Measurements from ENCODE around the gene CDSN. TPM values are rescaled to one million over a fixed set of nuclear protein-coding genes. Genes with fewer than 3 reads are reported as not detected.

CDSN gene
- total and polyA plus RNA-seq, 2 donors (not counting 1 experiment from before 2014, with no cell fraction given), result not detected

DNA sequence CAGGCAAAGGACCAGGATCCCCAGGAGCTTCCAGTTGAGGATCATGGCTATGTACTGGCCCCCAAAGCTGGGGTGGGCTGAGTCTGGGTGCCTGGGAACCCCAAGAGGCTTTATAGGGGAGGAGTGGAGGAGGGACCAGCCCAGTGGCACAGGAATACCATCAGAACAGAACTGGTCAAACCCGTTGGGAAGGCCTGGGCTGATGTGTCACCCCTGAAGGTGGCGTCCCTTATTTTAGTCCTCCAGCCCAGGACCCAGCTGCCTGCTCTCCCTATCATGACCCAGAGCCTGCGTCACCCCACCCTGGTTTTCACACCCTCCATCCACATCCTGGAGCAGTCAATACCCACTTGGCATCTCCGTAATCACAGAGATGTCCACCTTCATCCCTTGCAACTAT, 18.7 kb upstream of the CDSN start, which contains the start of gene PSORS1C2:
Gene PSORS1C2, minus strand, starts transcription at position 85 of the 400 bp plus-strand sequence. Its CDS starts 40 bp downstream, at position 45.
- H3K4me2 ChIP-seq (ENCODE audit: extremely low read depth, insufficient read depth, low read length), result no peak within 1 kb of the TSS
- DNase-seq (ENCODE audit: low read depth in 2 of 2), result no peak
- TF ChIP-seq EZH2 (IDR thresholded peaks at IDR 0.05; ENCODE audit: low read length, missing control alignments), result no peak
- TF ChIP-seq, protein P1, sequence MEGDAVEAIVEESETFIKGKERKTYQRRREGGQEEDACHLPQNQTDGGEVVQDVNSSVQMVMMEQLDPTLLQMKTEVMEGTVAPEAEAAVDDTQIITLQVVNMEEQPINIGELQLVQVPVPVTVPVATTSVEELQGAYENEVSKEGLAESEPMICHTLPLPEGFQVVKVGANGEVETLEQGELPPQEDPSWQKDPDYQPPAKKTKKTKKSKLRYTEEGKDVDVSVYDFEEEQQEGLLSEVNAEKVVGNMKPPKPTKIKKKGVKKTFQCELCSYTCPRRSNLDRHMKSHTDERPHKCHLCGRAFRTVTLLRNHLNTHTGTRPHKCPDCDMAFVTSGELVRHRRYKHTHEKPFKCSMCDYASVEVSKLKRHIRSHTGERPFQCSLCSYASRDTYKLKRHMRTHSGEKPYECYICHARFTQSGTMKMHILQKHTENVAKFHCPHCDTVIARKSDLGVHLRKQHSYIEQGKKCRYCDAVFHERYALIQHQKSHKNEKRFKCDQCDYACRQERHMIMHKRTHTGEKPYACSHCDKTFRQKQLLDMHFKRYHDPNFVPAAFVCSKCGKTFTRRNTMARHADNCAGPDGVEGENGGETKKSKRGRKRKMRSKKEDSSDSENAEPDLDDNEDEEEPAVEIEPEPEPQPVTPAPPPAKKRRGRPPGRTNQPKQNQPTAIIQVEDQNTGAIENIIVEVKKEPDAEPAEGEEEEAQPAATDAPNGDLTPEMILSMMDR (conservative IDR thresholded peaks at IDR 0.05 in 1 of 2, IDR thresholded peaks at IDR 0.05 in 1 of 2; ENCODE audit: low read depth in 1 of 2, low read length in 2 of 2), result no peak
- no peak within 1 kb of the TSS for H2AFZ ChIP-seq (ENCODE audit: low read length)
- no peaks in the 10 kb centered on the region for H4K20me1 ChIP-seq (ENCODE audit: control insufficient read depth, extremely low read depth, insufficient read depth, low read length)
- no peak within 1 kb of the TSS for H3K27ac ChIP-seq (ENCODE audit: insufficient read depth, low read length)
- no peaks in the 10 kb centered on the region for H3K79me2 ChIP-seq (ENCODE audit: control insufficient read depth, insufficient read depth, low read length)
- H3K4me3 ChIP-seq (replicated peaks in 1 of 4; ENCODE audit: control extremely low read depth in 1 of 4, insufficient read depth in 1 of 4, low read depth in 3 of 4, low read length in 4 of 4), result no peak within 1 kb of the TSS
- H3K27me3 ChIP-seq (ENCODE audit: control insufficient read depth, insufficient read depth, low read length), result no peaks in the 10 kb centered on the region
- no peaks in the 10 kb centered on the region for H3K9me3 ChIP-seq (ENCODE audit: control insufficient read depth, insufficient read depth, low read depth, low read length)
- H3K4me1 ChIP-seq (ENCODE audit: control insufficient read depth, extremely low read depth, insufficient read depth, low read length), result peaks cover 3% of the 10 kb centered on the region
- H3K36me3 ChIP-seq (ENCODE audit: control insufficient read depth, insufficient read depth, low read length), result peaks cover 1% of the 10 kb centered on the region
- H3K9ac ChIP-seq (ENCODE audit: insufficient read depth, low read length), result no peak within 1 kb of the TSS

DNA sequence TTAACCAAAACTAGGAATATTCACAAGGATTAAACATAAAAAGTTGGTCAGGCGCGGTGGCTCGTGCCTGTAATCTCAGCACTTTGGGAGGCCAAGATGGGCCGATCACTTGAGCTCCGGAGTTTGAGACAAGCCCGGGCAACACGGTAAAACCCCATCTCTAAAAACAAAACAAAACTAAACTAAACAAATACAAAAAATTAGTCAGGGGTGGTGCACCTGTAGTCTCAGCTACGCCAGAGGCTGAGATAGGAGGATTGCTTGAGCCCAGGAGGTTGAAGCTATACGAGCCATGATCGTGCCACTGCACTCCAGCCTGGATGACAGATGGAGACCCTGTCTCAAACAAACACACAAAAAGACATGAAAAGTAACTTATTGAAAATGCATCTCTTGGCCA, 15.5 kb upstream of the CDSN start:
- no peak overlapping the region for H3K9ac ChIP-seq (ENCODE audit: insufficient read depth, low read length)
- H3K4me2 ChIP-seq (ENCODE audit: extremely low read depth, insufficient read depth, low read length), result no peak overlapping the region

DNA sequence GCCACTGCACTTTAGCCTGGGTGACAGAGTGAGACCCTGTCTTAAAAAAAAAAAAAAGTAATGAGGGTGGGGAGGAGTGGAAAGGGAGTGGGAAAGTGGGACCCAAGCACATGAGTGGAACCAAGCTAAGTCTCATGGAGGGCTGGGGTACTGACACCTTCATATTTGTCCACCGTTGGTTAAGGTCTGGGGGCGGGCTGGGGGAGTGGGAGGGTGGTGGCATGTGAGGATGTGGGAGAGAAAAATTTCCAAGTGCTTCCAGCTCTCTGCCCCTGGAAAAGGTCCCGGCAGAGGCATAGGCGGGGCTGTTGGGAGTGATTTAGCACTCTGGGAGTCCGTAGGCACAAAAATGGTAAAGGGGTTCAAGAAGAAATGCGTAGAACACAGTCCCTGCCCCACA, 12.6 kb upstream of the CDSN start:
- Histone ChIP-seq H3K4me1 (ENCODE audit: control insufficient read depth, extremely low read depth, insufficient read depth, low read length) (peaks cover 3% of the 10 kb centered on the region), H3K36me3 (ENCODE audit: control insufficient read depth, insufficient read depth, low read length) (no peaks in the 10 kb centered on the region), H3K79me2 (ENCODE audit: control insufficient read depth, insufficient read depth, low read length) (no peaks in the 10 kb centered on the region), H3K9ac (ENCODE audit: insufficient read depth, low read length) (no peak overlapping the region), H2AFZ (ENCODE audit: low read length) (no peak overlapping the region), H3K9me3 (ENCODE audit: control insufficient read depth, insufficient read depth, low read depth, low read length) (no peaks in the 10 kb centered on the region), H3K27ac (ENCODE audit: insufficient read depth, low read length) (no peak overlapping the region), H4K20me1 (ENCODE audit: control insufficient read depth, extremely low read depth, insufficient read depth, low read length) (no peaks in the 10 kb centered on the region), H3K27me3 (ENCODE audit: control insufficient read depth, insufficient read depth, low read length) (peaks cover 6% of the 10 kb centered on the region), H3K4me2 (ENCODE audit: extremely low read depth, insufficient read depth, low read length) (no peak overlapping the region), H3K4me3 (replicated peaks in 1 of 4; ENCODE audit: control extremely low read depth in 1 of 4, insufficient read depth in 1 of 4, low read depth in 3 of 4, low read length in 4 of 4) (no peak overlapping the region)
- no peak for DNase-seq (ENCODE audit: low read depth in 2 of 2)
- TF ChIP-seq, protein P1 (conservative IDR thresholded peaks at IDR 0.05 in 1 of 2, IDR thresholded peaks at IDR 0.05 in 1 of 2; ENCODE audit: low read depth in 1 of 2, low read length in 2 of 2), result no peak
- TF ChIP-seq EZH2 (IDR thresholded peaks at IDR 0.05; ENCODE audit: low read length, missing control alignments), result no peak

More for the DNA sequence above, 15.5 kb upstream of the CDSN start:
- DNase-seq (ENCODE audit: low read depth in 2 of 2), result no peak
- TF ChIP-seq, protein P1 (conservative IDR thresholded peaks at IDR 0.05 in 1 of 2, IDR thresholded peaks at IDR 0.05 in 1 of 2; ENCODE audit: low read depth in 1 of 2, low read length in 2 of 2), result no peak
- TF ChIP-seq EZH2 (IDR thresholded peaks at IDR 0.05; ENCODE audit: low read length, missing control alignments), result no peak
- Histone ChIP-seq H3K9me3 (ENCODE audit: control insufficient read depth, insufficient read depth, low read depth, low read length) (no peaks in the 10 kb centered on the region), H3K27ac (ENCODE audit: insufficient read depth, low read length) (no peak overlapping the region), H3K36me3 (ENCODE audit: control insufficient read depth, insufficient read depth, low read length) (no peaks in the 10 kb centered on the region), H3K27me3 (ENCODE audit: control insufficient read depth, insufficient read depth, low read length) (no peaks in the 10 kb centered on the region), H4K20me1 (ENCODE audit: control insufficient read depth, extremely low read depth, insufficient read depth, low read length) (no peaks in the 10 kb centered on the region), H2AFZ (ENCODE audit: low read length) (no peak overlapping the region), H3K4me3 (replicated peaks in 1 of 4; ENCODE audit: control extremely low read depth in 1 of 4, insufficient read depth in 1 of 4, low read depth in 3 of 4, low read length in 4 of 4) (no peak overlapping the region), H3K79me2 (ENCODE audit: control insufficient read depth, insufficient read depth, low read length) (no peaks in the 10 kb centered on the region), H3K4me1 (ENCODE audit: control insufficient read depth, extremely low read depth, insufficient read depth, low read length) (peaks cover 3% of the 10 kb centered on the region)
